Measurements from ENCODE around the gene LENG8.

LENG8 gene

GRCh38 chr19:54477650-54478049 lies 28.7 kb downstream of the LENG8 start:
- Histone ChIP-seq H2AFZ (ENCODE audit: low read depth, low read length, severe bottlenecking) (no peak overlapping the region), H3K9ac (ENCODE audit: low read length) (no peak overlapping the region)

GRCh38 chr19:54478677-54479266 lies 29.8 kb downstream of the LENG8 start:
- H3K4me2 ChIP-seq (ENCODE audit: low read depth, low read length, poor library complexity, severe bottlenecking): no peak overlapping the region
- no peak overlapping the region for H2AFZ ChIP-seq (ENCODE audit: low read depth, low read length, severe bottlenecking)

More at GRCh38 chr19:54477650-54478049, 28.7 kb downstream of the LENG8 start:
- H3K79me2 ChIP-seq (ENCODE audit: insufficient read depth, low read length): no peaks in the 10 kb centered on the region
- no peaks in the 10 kb centered on the region for H3K9me3 ChIP-seq (ENCODE audit: insufficient read depth, low read length)
- H3K36me3 ChIP-seq (ENCODE audit: low read length): no peaks in the 10 kb centered on the region
- no peaks in the 10 kb centered on the region for H4K20me1 ChIP-seq (ENCODE audit: low read depth, low read length)
- no peak overlapping the region for H3K27ac ChIP-seq (ENCODE audit: low read depth, low read length)
- H3K27me3 ChIP-seq (ENCODE audit: low read length): no peaks in the 10 kb centered on the region
- H3F3A ChIP-seq (ENCODE audit: insufficient read depth): no peaks in the 10 kb centered on the region
- no peak overlapping the region for H3K4me3 ChIP-seq (ENCODE audit: insufficient read depth, low read length, poor library complexity, severe bottlenecking)
- no peak overlapping the region for H3K4me2 ChIP-seq (ENCODE audit: low read depth, low read length, poor library complexity, severe bottlenecking)
- no peaks in the 10 kb centered on the region for H3K9me2 ChIP-seq (replicated peaks; ENCODE audit: insufficient read depth, low read length)
- TF ChIP-seq EZH2phosphoT487 (conservative IDR thresholded peaks at IDR 0.05; ENCODE audit: low read length) (no peak), CTCF (IDR thresholded peaks at IDR 0.05; ENCODE audit: insufficient read depth, low read length, poor library complexity, severe bottlenecking) (no peak)

GRCh38 chr19:54480051-54480450 lies 31.1 kb downstream of the LENG8 start:
- no peaks in the 10 kb centered on the region for H3F3A ChIP-seq (ENCODE audit: insufficient read depth)
- no peaks in the 10 kb centered on the region for H3K9me2 ChIP-seq (replicated peaks; ENCODE audit: insufficient read depth, low read length)
- H3K9ac ChIP-seq (ENCODE audit: low read length): no peak overlapping the region
- H3K79me2 ChIP-seq (ENCODE audit: insufficient read depth, low read length): no peaks in the 10 kb centered on the region
- no peaks in the 10 kb centered on the region for H3K9me3 ChIP-seq (ENCODE audit: insufficient read depth, low read length)
- TF ChIP-seq EZH2phosphoT487 (conservative IDR thresholded peaks at IDR 0.05; ENCODE audit: low read length): no peak
- TF ChIP-seq CTCF (IDR thresholded peaks at IDR 0.05; ENCODE audit: insufficient read depth, low read length, poor library complexity, severe bottlenecking): no peak
- H3K36me3 ChIP-seq (ENCODE audit: low read length): no peaks in the 10 kb centered on the region
- H4K20me1 ChIP-seq (ENCODE audit: low read depth, low read length): no peaks in the 10 kb centered on the region
- no peak overlapping the region for H3K4me3 ChIP-seq (ENCODE audit: insufficient read depth, low read length, poor library complexity, severe bottlenecking)
- H3K27ac ChIP-seq (ENCODE audit: low read depth, low read length): no peak overlapping the region
- H3K27me3 ChIP-seq (ENCODE audit: low read length): no peaks in the 10 kb centered on the region
- no peak overlapping the region for H3K4me2 ChIP-seq (ENCODE audit: low read depth, low read length, poor library complexity, severe bottlenecking)
- no peak overlapping the region for H2AFZ ChIP-seq (ENCODE audit: low read depth, low read length, severe bottlenecking)

More at GRCh38 chr19:54478677-54479266, 29.8 kb downstream of the LENG8 start:
- H4K20me1 ChIP-seq (ENCODE audit: low read depth, low read length): no peaks in the 10 kb centered on the region
- TF ChIP-seq EZH2phosphoT487 (conservative IDR thresholded peaks at IDR 0.05; ENCODE audit: low read length): no peak
- peak; percentile 28 for TF ChIP-seq CTCF (IDR thresholded peaks at IDR 0.05; ENCODE audit: insufficient read depth, low read length, poor library complexity, severe bottlenecking)
- H3K9ac ChIP-seq (ENCODE audit: low read length): no peak overlapping the region
- H3K79me2 ChIP-seq (ENCODE audit: insufficient read depth, low read length): no peaks in the 10 kb centered on the region
- no peaks in the 10 kb centered on the region for H3K9me2 ChIP-seq (replicated peaks; ENCODE audit: insufficient read depth, low read length)
- H3K36me3 ChIP-seq (ENCODE audit: low read length): no peaks in the 10 kb centered on the region
- H3K27me3 ChIP-seq (ENCODE audit: low read length): no peaks in the 10 kb centered on the region
- no peaks in the 10 kb centered on the region for H3K9me3 ChIP-seq (ENCODE audit: insufficient read depth, low read length)
- H3K4me3 ChIP-seq (ENCODE audit: insufficient read depth, low read length, poor library complexity, severe bottlenecking): no peak overlapping the region
- no peak overlapping the region for H3K27ac ChIP-seq (ENCODE audit: low read depth, low read length)
- H3F3A ChIP-seq (ENCODE audit: insufficient read depth): no peaks in the 10 kb centered on the region

All from SU-DHL-6 (cell line).